Erythroblast (primary cell): ENCODE results near the gene PUM1.

Experiments used
- GATA1 ChIP-seq: IDR thresholded peaks from 2 replicates; pipeline ENCODE4 v1.6.1; 2011; ENCODE audit warnings: low read depth, mild to moderate bottlenecking, control low read depth, low read length, moderate library complexity
- POLR2A ChIP-seq: IDR thresholded peaks from 2 replicates; pipeline ENCODE4 v1.6.1; 2011; ENCODE audit warnings: mild to moderate bottlenecking, low read length

DNA sequence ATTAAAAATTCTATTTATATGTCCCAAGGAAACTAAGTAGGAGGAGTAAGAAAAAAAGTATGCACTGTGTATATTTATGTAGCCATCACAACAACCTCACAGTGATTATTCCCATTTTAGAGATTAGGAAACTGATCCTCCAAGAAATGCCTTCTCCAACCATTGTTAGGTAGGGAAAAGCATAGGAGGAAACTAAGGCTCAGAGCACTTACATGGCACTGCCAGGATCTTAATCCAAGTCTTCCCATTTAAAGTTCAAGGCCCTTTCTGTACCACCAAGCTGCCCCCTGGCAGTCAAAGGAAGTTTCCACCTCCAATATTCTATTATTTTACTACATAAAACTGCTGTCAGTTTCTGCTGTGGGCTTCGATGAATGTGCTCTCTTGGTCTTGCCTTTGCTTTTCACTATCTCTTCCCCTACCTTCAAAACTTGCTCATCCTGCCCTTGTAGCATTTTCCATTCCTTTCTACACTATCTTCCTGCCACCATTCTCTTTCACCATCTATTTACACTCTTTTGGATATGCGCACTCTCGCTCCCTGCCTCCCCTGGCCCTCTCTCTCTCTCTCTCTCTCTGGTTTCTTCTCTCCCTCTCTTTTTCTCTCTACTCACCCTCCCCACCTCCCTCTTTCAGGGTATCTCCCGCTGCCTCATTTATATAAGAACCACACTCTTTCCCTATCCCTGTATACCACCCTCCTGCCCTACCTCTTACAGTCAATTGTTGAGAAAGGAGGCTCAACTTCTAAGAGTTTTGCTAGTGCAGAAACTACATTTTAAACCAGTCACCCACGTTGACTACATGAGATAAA is 34.0 kb downstream of the PUM1 start:
- no peak for TF ChIP-seq POLR2A
- TF ChIP-seq GATA1, result no peak
